Kidney (tissue), 14 donors: Measurements from ENCODE around the gene HRC. TPM values are rescaled to one million over a fixed set of nuclear protein-coding genes. Genes with fewer than 3 reads are reported as not detected.

Experiments
- DNase-seq, 5 donors: peaks; one replicate each; pipeline ENCODE4 v3.0.0-alpha.2; 2013 to 2020
- FAIRE-seq: peaks from 2 replicates; lab custom pipeline; 2012; peaks lifted over from hg19 to GRCh38; lab: Jason Lieb, UNC
- H3K27ac ChIP-seq, 2 donors: one replicate each; pipeline ENCODE4 v1.7.0; 2013; ENCODE audit warnings: low read depth in 2 of 2, low read length in 2 of 2, inconsistent platforms in 1 of 2
- H3K27me3 ChIP-seq: one replicate; pipeline ENCODE4 v1.7.1; 2013; ENCODE audit warnings: low read length, inconsistent platforms; ENCODE audit not compliant: control insufficient read depth, insufficient read depth
- H3K36me3 ChIP-seq, 3 donors: one replicate each; pipeline versions ENCODE4 v1.7.0 to v1.7.1; 2013; ENCODE audit warnings: low read length in 3 of 3, control low read depth in 1 of 3, inconsistent platforms in 1 of 3; ENCODE audit not compliant: insufficient read depth in 3 of 3, control insufficient read depth in 2 of 3
- H3K4me1 ChIP-seq, 3 donors: one replicate each; pipeline versions ENCODE4 v1.7.0 to v1.7.1; 2013; ENCODE audit warnings: low read length in 3 of 3, inconsistent platforms in 1 of 3, low read depth in 1 of 3; ENCODE audit not compliant: control insufficient read depth in 2 of 3, insufficient read depth in 2 of 3
- H3K4me3 ChIP-seq, 3 donors: one replicate each; pipeline versions ENCODE4 v1.7.0 to v1.8.1; 2013; ENCODE audit warnings: low read length in 3 of 3, control low read depth in 1 of 3, inconsistent platforms in 1 of 3
- H3K9ac ChIP-seq, 3 donors: one replicate each; pipeline versions ENCODE4 v1.7.0 to v1.7.1; 2013; ENCODE audit warnings: low read length in 3 of 3, control low read depth in 1 of 3, inconsistent platforms in 1 of 3
- H3K9me3 ChIP-seq, 3 donors: one replicate each; pipeline versions ENCODE4 v1.7.0 to v1.7.1; 2013; ENCODE audit warnings: low read length in 3 of 3, control low read depth in 1 of 3, inconsistent platforms in 1 of 3; ENCODE audit not compliant: control insufficient read depth in 2 of 3, insufficient read depth in 1 of 3
- CTCF ChIP-seq: IDR thresholded peaks from 3 replicates; pipeline ENCODE4 v1.5.1; 2012; ENCODE audit warnings: mild to moderate bottlenecking, moderate library complexity, borderline replicate concordance; ENCODE audit not compliant: insufficient read depth; ENCODE audit errors: extremely low read depth
- intact Hi-C: fragments of 100-400 bp; cut with DNase I; formaldehyde crosslinking; loops from one replicate; pipeline ENCODE4 v1.11.1; 2022
- polyA plus RNA-seq: library from polyadenylated mRNA; stranded (reverse); fragments of 350-450 nt; fragmentation: Illumina TruSeq; extraction: RNeasy Lipid Tissue Mini Kit (QIAGEN cat#74804); gene quantifications from one replicate; pipeline ENCODE4 v1.2.3, GENCODE V29; 2014; ENCODE audit warnings: low read depth, low replicate concordance; ENCODE audit not compliant: insufficient read depth
- total RNA-seq: library from RNA; stranded (reverse); fragmentation: NEBNext Ultra II Directional; extraction: Animal tissue kit (Norgen Biotek cat#: 25700); gene quantifications from one replicate; pipeline ENCODE4 v1.2.1, GENCODE V29; 2021
- donor health status: control.
- donor health status: control.
- donor health status: control.
- donor health status: control.
- donor health status: control.
- donor health status: DM: yes; HTN: yes; CAD: no.
- donor health status: Normal renal cell carcinoma (clear cell type).

Gene HRC
- total and polyA plus RNA-seq, 2 donors from 2014 or later, result 4.2 to 7.0 TPM

GRCh38 chr19:49107625-49108459, 47.4 kb downstream of the HRC start:
- peaks cover 2 to 33% (median 24%) of the 10 kb centered on the region in 3 donors for H3K36me3 ChIP-seq
- intact Hi-C loops, result loop anchor here (10.0 kb wide), 1 partner anchor 107 kb away; no protein-coding TSS in a partner anchor

GRCh38 chr19:49106648-49107135, 48.5 kb downstream of the HRC start:
- TF ChIP-seq CTCF, result peak; percentile 71
- FAIRE-seq, result no peak
- peaks cover 2 to 41% (median 24%) of the 10 kb centered on the region in 3 donors for H3K36me3 ChIP-seq
- no peaks in the 10 kb centered on the region for H3K27me3 ChIP-seq
- peak in 2 of 5 donors; percentile 62 for DNase-seq
- no peaks in the 10 kb centered on the region for H3K9me3 ChIP-seq
- no peak overlapping the region for H3K27ac ChIP-seq
- H3K9ac ChIP-seq, result no peak overlapping the region
- intact Hi-C loops, result loop anchor here (10.0 kb wide), 1 partner anchor 108 kb away; no protein-coding TSS in a partner anchor
- no peak overlapping the region for H3K4me3 ChIP-seq
- no peaks in the 10 kb centered on the region for H3K4me1 ChIP-seq

More at GRCh38 chr19:49107625-49108459, 47.4 kb downstream of the HRC start:
- peak in 1 of 5 donors; percentile 71 for DNase-seq
- no peak for FAIRE-seq
- Histone ChIP-seq H3K4me3 (no peak overlapping the region), H3K27ac (no peak overlapping the region), H3K9me3 (no peaks in the 10 kb centered on the region), H3K27me3 (no peaks in the 10 kb centered on the region), H3K4me1 (no peaks in the 10 kb centered on the region), H3K9ac (no peak overlapping the region)
- no peak for TF ChIP-seq CTCF

- Histone ChIP-seq H3K27me3 (no peaks in the 10 kb centered on the region), H3K9ac (no peak overlapping the region), H3K36me3 (peaks cover 5 to 50% (median 34%) of the 10 kb centered on the region in 3 donors), H3K9me3 (no peaks in the 10 kb centered on the region), H3K4me1 (no peaks in the 10 kb centered on the region), H3K27ac (no peak overlapping the region), H3K4me3 (no peak overlapping the region)
- no peak for FAIRE-seq
- intact Hi-C loops, result loop anchor here (10.0 kb wide), 1 partner anchor 110 kb away; no protein-coding TSS in a partner anchor
- no peak for TF ChIP-seq CTCF
- DNase-seq, result peak in 3 of 5 donors; percentile 66 to 84 (median 69)
These were observed 50.8 kb downstream of the HRC start for GRCh38 chr19:49104229-49104864.
